Astrocyte (in vitro differentiated cells and primary cell): ENCODE results near the gene INSC. TPM values are rescaled to one million over a fixed set of nuclear protein-coding genes. Genes with fewer than 3 reads are reported as not detected.

Experiments
- DNase-seq: peaks from one replicate; pipeline ENCODE4 v3.0.0-alpha.2; 2010; ENCODE audit warnings: low read depth
- FAIRE-seq: peaks from 2 replicates; lab custom pipeline; 2011; peaks lifted over from hg19 to GRCh38; lab: Jason Lieb, UNC
- H2AFZ ChIP-seq: 2 replicates; pipeline ENCODE4 v1.6.0; 2012; ENCODE audit warnings: low read depth, low read length, inconsistent platforms
- H3K27ac ChIP-seq: 2 replicates; pipeline ENCODE4 v1.5.1; 2011; ENCODE audit warnings: low read depth, low read length, inconsistent platforms
- H3K27me3 ChIP-seq: 2 replicates; pipeline ENCODE4 v1.6.0; 2011; ENCODE audit warnings: low read length, inconsistent platforms; ENCODE audit not compliant: insufficient read depth
- H3K36me3 ChIP-seq: 2 replicates; pipeline ENCODE4 v1.5.1; 2011; ENCODE audit warnings: low read length, inconsistent platforms; ENCODE audit not compliant: insufficient read depth
- H3K4me1 ChIP-seq: 2 replicates; pipeline ENCODE4 v1.5.1; 2011; ENCODE audit warnings: low read length, inconsistent platforms; ENCODE audit not compliant: insufficient read depth
- H3K4me2 ChIP-seq: 2 replicates; pipeline ENCODE4 v1.6.0; 2012; ENCODE audit warnings: low read length, inconsistent platforms
- H3K4me3 ChIP-seq: 2 replicates; pipeline ENCODE4 v1.5.1; 2011; ENCODE audit warnings: low read depth, mild to moderate bottlenecking, low read length, inconsistent platforms; ENCODE audit not compliant: insufficient read depth
- H3K79me2 ChIP-seq: 2 replicates; pipeline ENCODE4 v1.6.0; 2012; ENCODE audit warnings: mild to moderate bottlenecking, low read length, inconsistent platforms; ENCODE audit not compliant: insufficient read depth
- H3K9ac ChIP-seq: 2 replicates; pipeline ENCODE4 v1.6.0; 2012; ENCODE audit warnings: mild to moderate bottlenecking, low read length, inconsistent platforms
- H3K9me3 ChIP-seq: 2 replicates; pipeline ENCODE4 v1.5.1; 2012; ENCODE audit warnings: low read depth, mild to moderate bottlenecking, low read length, inconsistent platforms; ENCODE audit not compliant: insufficient read depth
- H4K20me1 ChIP-seq: 2 replicates; pipeline ENCODE4 v1.6.0; 2012; ENCODE audit warnings: low read length, inconsistent platforms; ENCODE audit not compliant: insufficient read depth
- H3K27ac Mint-ChIP-seq: one replicate; pipeline ENCODE4 v1.8.0; 2021; ENCODE audit warnings: mild to moderate bottlenecking, mixed read lengths; ENCODE audit not compliant: unreplicated experiment
- H3K27me3 Mint-ChIP-seq: one replicate; pipeline ENCODE4 v1.8.0; 2021; ENCODE audit warnings: low read depth, mixed read lengths; ENCODE audit not compliant: unreplicated experiment
- H3K36me3 Mint-ChIP-seq: one replicate; pipeline ENCODE4 v1.8.0; 2021; ENCODE audit warnings: low read depth, mixed read lengths; ENCODE audit not compliant: unreplicated experiment
- H3K4me1 Mint-ChIP-seq: one replicate; pipeline ENCODE4 v1.8.0; 2021; ENCODE audit warnings: low read depth, mixed read lengths; ENCODE audit not compliant: unreplicated experiment
- H3K4me3 Mint-ChIP-seq: one replicate; pipeline ENCODE4 v1.8.0; 2021; ENCODE audit warnings: mild to moderate bottlenecking, moderate library complexity, mixed read lengths; ENCODE audit not compliant: unreplicated experiment
- H3K9me3 Mint-ChIP-seq: one replicate; pipeline ENCODE4 v1.8.0; 2021; ENCODE audit warnings: mild to moderate bottlenecking, mixed read lengths; ENCODE audit not compliant: unreplicated experiment
- CTCF ChIP-seq: IDR thresholded peaks from 2 replicates; pipeline ENCODE4 v1.5.1; 2011; ENCODE audit warnings: low read depth, mild to moderate bottlenecking, inconsistent platforms, low read length, moderate library complexity; ENCODE audit not compliant: insufficient read depth
- EZH2 ChIP-seq: IDR thresholded peaks from 2 replicates; pipeline ENCODE4 v1.6.1; 2012; ENCODE audit warnings: mild to moderate bottlenecking, low read length, inconsistent platforms; ENCODE audit not compliant: insufficient read depth
- total RNA-seq: library from RNA; stranded (reverse); gene quantifications from 2 replicates; pipeline ENCODE4 v1.2.1, GENCODE V29; 2021

The INSC gene
- total RNA-seq, 1 donor from 2014 or later, result not detected

GRCh38 chr11:15146271-15147003 lies 31.7 kb downstream of the INSC start:
- no peak overlapping the region for H3K27ac Mint-ChIP-seq
- peak; percentile 13 for FAIRE-seq
- H3K36me3 Mint-ChIP-seq, result no peaks in the 10 kb centered on the region
- H2AFZ ChIP-seq, result no peak overlapping the region
- no peaks in the 10 kb centered on the region for H3K9me3 Mint-ChIP-seq
- no peaks in the 10 kb centered on the region for H3K79me2 ChIP-seq
- DNase-seq, result peak; percentile 18
- H3K9me3 ChIP-seq, result no peaks in the 10 kb centered on the region
- peaks cover 5% of the 10 kb centered on the region for H3K4me1 Mint-ChIP-seq
- H3K4me3 ChIP-seq, result no peak overlapping the region
- H3K36me3 ChIP-seq, result no peaks in the 10 kb centered on the region
- TF ChIP-seq CTCF (no peak), EZH2 (no peak)
- H3K4me2 ChIP-seq, result peak overlapping the region; percentile 42
- H3K27me3 ChIP-seq, result no peaks in the 10 kb centered on the region
- H3K4me1 ChIP-seq, result no peaks in the 10 kb centered on the region
- no peaks in the 10 kb centered on the region for H3K27me3 Mint-ChIP-seq
- H3K27ac ChIP-seq, result no peak overlapping the region
- H3K4me3 Mint-ChIP-seq, result no peak overlapping the region
- H3K9ac ChIP-seq, result no peak overlapping the region
- no peaks in the 10 kb centered on the region for H4K20me1 ChIP-seq

DNA sequence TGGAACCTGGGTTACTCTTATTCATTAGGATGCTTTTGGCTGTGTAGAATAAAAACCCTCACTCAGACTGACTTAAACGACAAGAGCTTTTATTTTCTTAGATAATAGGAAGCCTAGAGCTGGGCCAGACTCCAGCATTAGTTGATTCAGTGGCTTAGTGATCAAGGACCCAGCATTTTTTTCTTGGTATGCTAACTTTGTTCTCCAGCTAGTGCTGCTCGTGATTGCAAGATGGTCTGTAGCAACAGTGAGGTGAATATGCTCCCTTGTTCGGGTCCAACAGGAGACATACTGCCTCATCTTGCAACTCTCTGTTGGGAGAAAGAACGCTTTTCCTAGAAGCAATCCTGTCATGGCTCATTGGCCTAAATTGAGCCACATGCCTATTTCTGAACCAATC lies 33.4 kb downstream of the INSC start:
- DNase-seq, result peak; percentile 25
- TF ChIP-seq EZH2, result no peak
- TF ChIP-seq CTCF, result no peak
- FAIRE-seq, result no peak

DNA sequence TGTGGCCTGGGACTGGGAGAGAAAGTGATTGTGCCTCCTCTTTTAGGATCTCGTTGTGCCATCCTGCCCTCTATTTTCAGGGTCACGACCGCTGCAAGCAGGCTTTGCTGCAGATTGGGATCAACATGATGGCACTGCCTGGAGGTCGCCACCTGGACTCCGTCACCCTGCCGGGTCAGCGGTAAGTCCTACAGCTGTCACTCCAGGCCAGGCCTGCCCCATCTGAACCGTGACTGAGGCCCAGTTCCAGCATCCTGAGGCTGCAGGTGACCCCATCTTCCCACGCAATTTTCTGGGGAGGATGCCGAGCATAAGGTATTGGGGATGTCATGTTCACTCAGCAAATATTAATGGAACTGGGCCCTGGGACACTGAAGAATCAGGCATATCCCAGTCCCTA lies 34.3 kb downstream of the INSC start:
- no peak overlapping the region for H3K27ac Mint-ChIP-seq
- FAIRE-seq (no peak), DNase-seq (no peak)
- no peaks in the 10 kb centered on the region for H3K27me3 ChIP-seq
- H3K9me3 Mint-ChIP-seq, result no peaks in the 10 kb centered on the region
- no peak overlapping the region for H3K4me3 Mint-ChIP-seq
- no peaks in the 10 kb centered on the region for H4K20me1 ChIP-seq
- no peaks in the 10 kb centered on the region for H3K4me1 ChIP-seq
- H3K9ac ChIP-seq, result no peak overlapping the region
- H3K4me3 ChIP-seq, result no peak overlapping the region
- no peaks in the 10 kb centered on the region for H3K9me3 ChIP-seq
- no peak overlapping the region for H3K4me2 ChIP-seq
- no peak overlapping the region for H2AFZ ChIP-seq
- no peaks in the 10 kb centered on the region for H3K79me2 ChIP-seq
- no peaks in the 10 kb centered on the region for H3K36me3 Mint-ChIP-seq
- H3K27ac ChIP-seq, result no peak overlapping the region
- peaks cover 5% of the 10 kb centered on the region for H3K4me1 Mint-ChIP-seq
- TF ChIP-seq CTCF (no peak), EZH2 (no peak)
- no peaks in the 10 kb centered on the region for H3K27me3 Mint-ChIP-seq
- H3K36me3 ChIP-seq, result no peaks in the 10 kb centered on the region

More for the DNA sequence above, 33.4 kb downstream of the INSC start:
- Histone ChIP-seq H3K9me3 (no peaks in the 10 kb centered on the region), H3K4me3 (no peak overlapping the region), H3K27me3 (no peaks in the 10 kb centered on the region), H3K27ac (no peak overlapping the region), H3K4me2 (no peak overlapping the region), H4K20me1 (no peaks in the 10 kb centered on the region), H2AFZ (no peak overlapping the region), H3K79me2 (no peaks in the 10 kb centered on the region), H3K9ac (no peak overlapping the region), H3K36me3 (no peaks in the 10 kb centered on the region), H3K4me1 (no peaks in the 10 kb centered on the region)
- H3K4me1 Mint-ChIP-seq, result peaks cover 5% of the 10 kb centered on the region
- H3K9me3 Mint-ChIP-seq, result no peaks in the 10 kb centered on the region
- H3K36me3 Mint-ChIP-seq, result no peaks in the 10 kb centered on the region
- no peak overlapping the region for H3K4me3 Mint-ChIP-seq
- no peaks in the 10 kb centered on the region for H3K27me3 Mint-ChIP-seq
- H3K27ac Mint-ChIP-seq, result no peak overlapping the region
